Retina (tissue), 1 donor: Measurements from ENCODE around the gene CPD.

Experiments
- DNase-seq: peaks from one replicate; pipeline ENCODE4 v3.0.0-alpha.2; 2016

Gene CPD

DNA sequence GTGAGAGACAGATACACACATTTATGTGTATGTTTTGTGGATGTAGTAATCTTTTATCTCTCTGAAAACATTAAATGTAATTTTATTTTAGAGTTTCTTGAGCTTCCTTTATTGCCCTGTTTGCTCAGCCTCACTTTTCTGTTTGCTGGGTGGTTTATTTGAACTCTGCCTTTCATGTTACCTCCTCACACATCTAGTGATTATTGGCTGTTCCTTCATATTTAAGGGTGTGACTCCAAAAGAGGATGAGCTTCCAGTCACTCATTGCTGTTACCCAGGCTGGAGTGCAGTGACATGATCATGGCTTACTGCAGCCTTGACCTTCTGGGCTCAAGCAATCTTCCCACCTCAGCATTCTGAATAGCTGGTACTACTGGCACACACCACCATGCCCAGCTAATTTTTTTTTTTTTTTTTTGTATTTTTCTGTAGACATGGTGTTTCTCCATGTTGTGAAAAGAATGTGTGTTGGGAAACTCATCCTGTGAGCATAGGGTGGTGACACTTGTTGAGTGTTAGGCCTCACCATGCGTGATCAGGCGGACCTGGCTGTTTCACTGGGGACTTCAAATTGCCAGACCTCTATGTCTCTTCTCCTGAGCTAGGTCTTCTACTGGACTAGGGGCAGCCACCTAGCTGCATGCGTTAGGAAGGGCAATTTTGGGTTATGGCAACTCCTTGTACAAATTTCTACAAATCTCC, 136.3 kb downstream of the CPD start:
- no peak for DNase-seq

- no peak for DNase-seq
Measured at GRCh38 chr17:30517786-30518185, 139.1 kb downstream of the CPD start.

DNA sequence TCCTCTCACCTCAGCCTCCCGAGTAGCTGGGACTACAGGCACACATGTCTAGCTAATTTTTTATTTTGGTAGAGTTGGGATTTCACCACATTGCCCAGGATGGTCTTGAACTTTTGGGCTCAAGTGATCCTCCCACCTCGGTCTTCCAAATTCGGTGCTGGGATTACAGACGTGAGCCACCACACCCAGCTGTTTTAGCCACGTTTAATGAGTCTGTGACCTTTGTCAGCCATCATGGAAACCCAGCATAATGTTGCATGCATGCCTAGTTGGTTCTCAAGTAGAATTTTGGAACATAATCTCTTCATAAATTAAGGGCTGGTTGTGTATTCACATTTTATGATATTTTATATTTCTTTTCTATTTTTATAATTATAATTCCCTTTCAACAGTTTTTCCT, 140.4 kb downstream of the CPD start:
- no peak for DNase-seq
